Testis (tissue), 3 donors: ENCODE data around the gene AIG1. TPM values are rescaled to one million over a fixed set of nuclear protein-coding genes. Genes with fewer than 3 reads are reported as not detected.
"Not testable (repeated sequence)": the region's sequence is repeated elsewhere in the genome, so short reads cannot be mapped to it uniquely, and the experiment has no call there.

Source experiments
- DNase-seq: peaks from one replicate; pipeline ENCODE4 v3.0.0-alpha.2; 2019
- H3K27ac ChIP-seq, 2 donors: fragments of 200-600 bp; sonication (generic); one replicate each; pipeline ENCODE4 v1.5.1; 2019
- H3K27me3 ChIP-seq: fragments of 200-600 bp; sonication (generic); one replicate; pipeline ENCODE4 v1.5.1; 2019
- H3K36me3 ChIP-seq: fragments of 200-600 bp; sonication (generic); one replicate; pipeline ENCODE4 v1.5.1; 2017; ENCODE audit warnings: low read depth; ENCODE audit errors: missing control alignments
- H3K4me1 ChIP-seq: fragments of 200-600 bp; sonication (generic); one replicate; pipeline ENCODE4 v1.5.1; 2019
- H3K4me3 ChIP-seq, 2 donors: fragments of 200-600 bp; sonication (generic); one replicate each; pipeline ENCODE4 v1.5.1; 2017 to 2019
- H3K9me3 ChIP-seq: fragments of 200-600 bp; sonication (generic); one replicate; pipeline ENCODE4 v1.5.1; 2017
- CTCF ChIP-seq, 3 experiments: fragments of 450-650 bp in 2 of 3; fragments of 200-600 bp in 1 of 3; sonication (generic) in 1 of 3; IDR thresholded peaks; one replicate each; pipeline ENCODE4 v1.5.1; 2016 to 2019; ENCODE audit warnings: antibody characterized with exemption in 3 of 3, mild to moderate bottlenecking in 2 of 3, moderate library complexity in 1 of 3
- POLR2A ChIP-seq: fragments of 450-650 bp; IDR thresholded peaks from one replicate; pipeline ENCODE4 v1.6.1; 2017; ENCODE audit warnings: antibody characterized with exemption, mild to moderate bottlenecking, moderate library complexity
- WGBS, 2 donors: methylation state at CpG; one replicate each; pipeline ENCODE4 v1.1.5; 2018; 5-methylcytosine and 5-hydroxymethylcytosine counted together
- intact Hi-C: fragments of 100-400 bp; cut with DNase I; formaldehyde crosslinking; loops from one replicate; pipeline ENCODE4 v1.15.1; 2023; ENCODE audit warnings: low total_unique reads
- polyA plus RNA-seq: library from polyadenylated mRNA; stranded (reverse); fragments of 350-450 nt; fragmentation: Illumina TruSeq; extraction: RNeasy Lipid Tissue Mini Kit (QIAGEN cat#74804); gene quantifications from one replicate; pipeline ENCODE4 v1.2.3, GENCODE V29; 2014; ENCODE audit warnings: low read depth, low replicate concordance; ENCODE audit not compliant: insufficient read depth
- total RNA-seq, 2 donors: library from RNA; depleted of rRNA; stranded (reverse); fragments of >200 nt; gene quantifications; one replicate each; pipeline ENCODE4 v1.2.3, GENCODE V29; 2016

Gene AIG1
- total and polyA plus RNA-seq, 3 donors from 2014 or later: 39.6 to 57.9 (median 50.7) TPM

GRCh38 chr6:143034689-143035334 lies 25.9 kb upstream of the AIG1 start:
- H3K27ac ChIP-seq: no peak overlapping the region
- no peaks in the 10 kb centered on the region for H3K27me3 ChIP-seq
- WGBS, 2 donors: 89 to 92% methylated on average over 9 of the region's 9 CpGs
- no peaks in the 10 kb centered on the region for H3K36me3 ChIP-seq
- intact Hi-C loops: no loop called here
- no peaks in the 10 kb centered on the region for H3K4me1 ChIP-seq
- no peak for TF ChIP-seq POLR2A
- TF ChIP-seq CTCF (IDR thresholded peaks at IDR 0.05): no peak
- no peaks in the 10 kb centered on the region for H3K9me3 ChIP-seq
- DNase-seq: no peak
- no peak overlapping the region for H3K4me3 ChIP-seq

GRCh38 chr6:143037470-143037869 lies 23.2 kb upstream of the AIG1 start:
- no peak for DNase-seq
- 45 to 50% methylated on average over 2 of the region's 2 CpGs for WGBS, 2 donors
- Histone ChIP-seq H3K27ac (no peak overlapping the region), H3K4me3 (no peak overlapping the region), H3K9me3 (no peaks in the 10 kb centered on the region), H3K27me3 (no peaks in the 10 kb centered on the region), H3K4me1 (no peaks in the 10 kb centered on the region), H3K36me3 (no peaks in the 10 kb centered on the region)
- intact Hi-C loops: no loop called here
- TF ChIP-seq POLR2A: no peak
- no peak for TF ChIP-seq CTCF (IDR thresholded peaks at IDR 0.05)

- Histone ChIP-seq H3K27me3 (no peaks in the 10 kb centered on the region), H3K27ac (no peak overlapping the region), H3K36me3 (no peaks in the 10 kb centered on the region), H3K9me3 (no peaks in the 10 kb centered on the region), H3K4me3 (no peak overlapping the region), H3K4me1 (no peaks in the 10 kb centered on the region)
- TF ChIP-seq CTCF (IDR thresholded peaks at IDR 0.05): no peak
- no peak for TF ChIP-seq POLR2A
- no peak for DNase-seq
- intact Hi-C loops: no loop called here
Measured at GRCh38 chr6:143038833-143039232, 21.9 kb upstream of the AIG1 start.

- intact Hi-C loops: no loop called here
- TF ChIP-seq CTCF (IDR thresholded peaks at IDR 0.05): no peak
- TF ChIP-seq POLR2A: no peak
- 94 to 95% methylated on average over 4 of the region's 4 CpGs for WGBS, 2 donors
- Histone ChIP-seq H3K27ac (no peak overlapping the region), H3K27me3 (no peaks in the 10 kb centered on the region), H3K4me1 (no peaks in the 10 kb centered on the region), H3K4me3 (no peak overlapping the region), H3K36me3 (no peaks in the 10 kb centered on the region), H3K9me3 (no peaks in the 10 kb centered on the region)
- DNase-seq: no peak
Measured at GRCh38 chr6:143039548-143039947, 21.1 kb upstream of the AIG1 start.

- no peak for TF ChIP-seq CTCF (IDR thresholded peaks at IDR 0.05)
- no peak for TF ChIP-seq POLR2A
- no peaks in the 10 kb centered on the region for H3K27me3 ChIP-seq
- no peak for DNase-seq
- H3K4me1 ChIP-seq: no peaks in the 10 kb centered on the region
- H3K4me3 ChIP-seq: no peak overlapping the region
- intact Hi-C loops: no loop called here
- WGBS, 2 donors: 87 to 88% methylated on average over 2 of the region's 2 CpGs
- no peaks in the 10 kb centered on the region for H3K36me3 ChIP-seq
- H3K9me3 ChIP-seq: no peaks in the 10 kb centered on the region
- no peak overlapping the region for H3K27ac ChIP-seq
Measured at GRCh38 chr6:143040018-143040417, 20.7 kb upstream of the AIG1 start.

- H3K4me1 ChIP-seq, intact Hi-C loops, H3K9me3 ChIP-seq, H3K27me3 ChIP-seq, H3K27ac ChIP-seq, H3K36me3 ChIP-seq, DNase-seq, H3K4me3 ChIP-seq: not testable (repeated sequence)
- 97 to 98% methylated on average over 4 of the region's 4 CpGs for WGBS, 2 donors
Measured at GRCh38 chr6:143044345-143044744, 16.3 kb upstream of the AIG1 start.
